ENCODE measurements around the gene KIF23. TPM values are rescaled to one million over a fixed set of nuclear protein-coding genes. Genes with fewer than 3 reads are reported as not detected.

KIF23 gene
- total and polyA plus RNA-seq, 2 of the 4 experiments (the other 2 are of a cell fraction), result 37.7 to 56.1 TPM

DNA sequence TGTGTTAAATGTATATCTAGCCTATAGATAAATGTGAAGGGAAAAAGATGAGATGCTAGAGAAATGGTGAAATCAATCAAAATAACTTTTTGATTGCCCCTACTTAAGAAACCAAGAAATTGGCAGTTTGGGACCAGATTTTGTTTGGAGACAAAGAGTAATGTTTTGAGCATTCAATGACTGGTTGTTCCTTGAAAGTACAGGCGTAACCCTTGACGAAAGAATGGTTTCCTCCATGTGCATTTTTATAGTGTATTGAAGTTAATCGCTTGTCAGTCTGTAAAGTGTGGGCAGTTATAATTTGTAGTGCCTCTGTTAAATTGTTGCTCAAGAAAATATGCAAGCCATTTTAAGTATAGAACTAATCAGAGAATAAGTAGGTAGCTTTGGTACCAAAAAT, 1.2 kb downstream of the KIF23 start:
- CTCF ChIA-PET, result no interaction called here

More for the DNA sequence above, 1.2 kb downstream of the KIF23 start:
- H2BK120ac ChIP-seq (ENCODE audit: low read depth, low read length), result peak overlapping the region; percentile 92
- DNase-seq (peak; percentile 33), ATAC-seq (ENCODE audit: low read depth) (no peak)
- peak overlapping the region; percentile 96 for H2BK15ac ChIP-seq (ENCODE audit: low read depth, low read length)
- H4K5ac ChIP-seq (ENCODE audit: low read depth, low read length), result peak overlapping the region; percentile 97; the same call in 1 of the 2 replicates
- H3K4me2 ChIP-seq (ENCODE audit: low read depth, low read length), result peak overlapping the region; percentile 98
- H3K27me3 ChIP-seq (ENCODE audit: control insufficient read depth, insufficient read depth, low read length), result no peaks in the 10 kb centered on the region
- peaks cover 12% of the 10 kb centered on the region for H3K9me1 ChIP-seq (ENCODE audit: insufficient read depth, low read length)
- in situ Hi-C loops (cut with MboI; ENCODE audit: low sequenced_read_pairs) (no loop called here), dilution Hi-C loops (cut with HindIII; ENCODE audit: low sequenced_read_pairs, unreplicated experiment) (no loop called here), intact Hi-C loops (cut with micrococcal nuclease) (loop anchor here (2.0 kb wide), 1 partner anchor 37 kb away; the partner anchor contains the start of gene RPLP1)
- peaks cover 35 to 63% of the 10 kb centered on the region in 2 experiments for H3K79me1 ChIP-seq (ENCODE audit: low read depth in 1 of 2, low read length in 2 of 2)
- peak overlapping the region; percentile 95 for H3K23ac ChIP-seq (ENCODE audit: low read depth, low read length)
- H2AK9ac ChIP-seq (replicated peaks; ENCODE audit: low read depth, low read length, poor library complexity), result no peak overlapping the region
- peaks cover 20% of the 10 kb centered on the region for H3K4me1 ChIP-seq (ENCODE audit: control insufficient read depth, insufficient read depth, low read length)
- H3K27ac ChIP-seq (ENCODE audit: insufficient read depth, low read length), result peak overlapping the region; percentile 100; the same call in 1 of the 2 replicates
- peak overlapping the region; percentile 97 for H3K56ac ChIP-seq (ENCODE audit: extremely low read depth, insufficient read depth, low read length)
- H3K36me3 ChIP-seq (ENCODE audit: control insufficient read depth, insufficient read depth, low read length), result no peaks in the 10 kb centered on the region; the same call in 1 of the 2 replicates
- no peak overlapping the region for H2AFZ ChIP-seq (replicated peaks; ENCODE audit: low read length, poor library complexity)
- BruUV-seq (replicated peaks), result TSS peak; percentile 74
- POLR2A ChIA-PET (ENCODE audit: unreplicated experiment), result interaction anchor here (0.6 kb wide), 2 partner anchors 44 to 253 kb away, joined by 3 to 5 read pairs; no protein-coding TSS in a partner anchor
- peak overlapping the region; percentile 88 for H2BK20ac ChIP-seq (ENCODE audit: low read depth, low read length)
- H2AK5ac ChIP-seq (ENCODE audit: low read depth, low read length), result peak overlapping the region; percentile 71
- peak overlapping the region; percentile 78; the same call in 1 of the 2 replicates for H3K4me3 ChIP-seq (ENCODE audit: insufficient read depth, low read depth, low read length)
- H3K4ac ChIP-seq (ENCODE audit: low read depth, low read length), result peak overlapping the region; percentile 85; the same call in 1 of the 2 replicates
- peaks cover 28% of the 10 kb centered on the region for H4K20me1 ChIP-seq (ENCODE audit: insufficient read depth, low read length)
- peak overlapping the region; percentile 91 to 94 for H4K8ac ChIP-seq (ENCODE audit: low read depth in 2 of 2, low read length in 2 of 2)
- H3K18ac ChIP-seq (ENCODE audit: low read depth, low read length), result peak overlapping the region; percentile 99
- 20% methylated on average over 3 of the region's 3 CpGs; no CpG with 5 or more reads in 1 of the 2 experiments for WGBS, 2 experiments (ENCODE audit: extremely low coverage in 2 of 2, insufficient read length in 1 of 2)
- peak overlapping the region; percentile 90 for H4K91ac ChIP-seq (ENCODE audit: insufficient read depth, low read depth, low read length)
- no peak for TF ChIP-seq NFE2L2 (IDR thresholded peaks at IDR 0.05; ENCODE audit: low read depth, low read length)
- no peak for TF ChIP-seq FOS (IDR thresholded peaks at IDR 0.05; ENCODE audit: low read depth, low read length)
- no peak for TF ChIP-seq RFX5 (IDR thresholded peaks at IDR 0.05; ENCODE audit: low read depth, low read length)
- TF ChIP-seq, protein P1, sequence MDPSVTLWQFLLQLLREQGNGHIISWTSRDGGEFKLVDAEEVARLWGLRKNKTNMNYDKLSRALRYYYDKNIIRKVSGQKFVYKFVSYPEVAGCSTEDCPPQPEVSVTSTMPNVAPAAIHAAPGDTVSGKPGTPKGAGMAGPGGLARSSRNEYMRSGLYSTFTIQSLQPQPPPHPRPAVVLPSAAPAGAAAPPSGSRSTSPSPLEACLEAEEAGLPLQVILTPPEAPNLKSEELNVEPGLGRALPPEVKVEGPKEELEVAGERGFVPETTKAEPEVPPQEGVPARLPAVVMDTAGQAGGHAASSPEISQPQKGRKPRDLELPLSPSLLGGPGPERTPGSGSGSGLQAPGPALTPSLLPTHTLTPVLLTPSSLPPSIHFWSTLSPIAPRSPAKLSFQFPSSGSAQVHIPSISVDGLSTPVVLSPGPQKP (IDR thresholded peaks at IDR 0.05; ENCODE audit: borderline replicate concordance, low read depth, low read length), result no peak
- no peak for TF ChIP-seq RAD21 (IDR thresholded peaks at IDR 0.05; ENCODE audit: low read length)
- TF ChIP-seq CEBPB (IDR thresholded peaks at IDR 0.05; ENCODE audit: low read depth, low read length), result no peak
- no peak for TF ChIP-seq BHLHE40 (IDR thresholded peaks at IDR 0.05; ENCODE audit: low read depth, low read length)
- TF ChIP-seq, protein P2, sequence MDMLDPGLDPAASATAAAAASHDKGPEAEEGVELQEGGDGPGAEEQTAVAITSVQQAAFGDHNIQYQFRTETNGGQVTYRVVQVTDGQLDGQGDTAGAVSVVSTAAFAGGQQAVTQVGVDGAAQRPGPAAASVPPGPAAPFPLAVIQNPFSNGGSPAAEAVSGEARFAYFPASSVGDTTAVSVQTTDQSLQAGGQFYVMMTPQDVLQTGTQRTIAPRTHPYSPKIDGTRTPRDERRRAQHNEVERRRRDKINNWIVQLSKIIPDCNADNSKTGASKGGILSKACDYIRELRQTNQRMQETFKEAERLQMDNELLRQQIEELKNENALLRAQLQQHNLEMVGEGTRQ (IDR thresholded peaks at IDR 0.05; ENCODE audit: low read depth, low read length), result no peak
- TF ChIP-seq, protein P3, sequence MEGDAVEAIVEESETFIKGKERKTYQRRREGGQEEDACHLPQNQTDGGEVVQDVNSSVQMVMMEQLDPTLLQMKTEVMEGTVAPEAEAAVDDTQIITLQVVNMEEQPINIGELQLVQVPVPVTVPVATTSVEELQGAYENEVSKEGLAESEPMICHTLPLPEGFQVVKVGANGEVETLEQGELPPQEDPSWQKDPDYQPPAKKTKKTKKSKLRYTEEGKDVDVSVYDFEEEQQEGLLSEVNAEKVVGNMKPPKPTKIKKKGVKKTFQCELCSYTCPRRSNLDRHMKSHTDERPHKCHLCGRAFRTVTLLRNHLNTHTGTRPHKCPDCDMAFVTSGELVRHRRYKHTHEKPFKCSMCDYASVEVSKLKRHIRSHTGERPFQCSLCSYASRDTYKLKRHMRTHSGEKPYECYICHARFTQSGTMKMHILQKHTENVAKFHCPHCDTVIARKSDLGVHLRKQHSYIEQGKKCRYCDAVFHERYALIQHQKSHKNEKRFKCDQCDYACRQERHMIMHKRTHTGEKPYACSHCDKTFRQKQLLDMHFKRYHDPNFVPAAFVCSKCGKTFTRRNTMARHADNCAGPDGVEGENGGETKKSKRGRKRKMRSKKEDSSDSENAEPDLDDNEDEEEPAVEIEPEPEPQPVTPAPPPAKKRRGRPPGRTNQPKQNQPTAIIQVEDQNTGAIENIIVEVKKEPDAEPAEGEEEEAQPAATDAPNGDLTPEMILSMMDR (conservative IDR thresholded peaks at IDR 0.05; ENCODE audit: low read depth, low read length), result no peak
- TF ChIP-seq RCOR1 (IDR thresholded peaks at IDR 0.05; ENCODE audit: insufficient replicate concordance, low read length), result no peak
- TF ChIP-seq MAFK (IDR thresholded peaks at IDR 0.05; ENCODE audit: low read depth, low read length), result no peak
- no peak for TF ChIP-seq MXI1 (IDR thresholded peaks at IDR 0.05; ENCODE audit: borderline replicate concordance, low read depth, low read length)
- no peak for TF ChIP-seq SMC3 (IDR thresholded peaks at IDR 0.05; ENCODE audit: low read depth, low read length)
- TF ChIP-seq CHD1 (IDR thresholded peaks at IDR 0.05; ENCODE audit: low read depth, low read length), result no peak
- no peak for TF ChIP-seq POLR2A (IDR thresholded peaks at IDR 0.05; ENCODE audit: low read depth, low read length)
- no peak for TF ChIP-seq MAZ (IDR thresholded peaks at IDR 0.05; ENCODE audit: borderline replicate concordance, low read depth, low read length)
- H3K9me3 ChIP-seq (ENCODE audit: control insufficient read depth, insufficient read depth, low read length), result no peaks in the 10 kb centered on the region
- peak overlapping the region; percentile 91; the same call in 1 of the 2 replicates for H3K9ac ChIP-seq (ENCODE audit: low read depth, low read length)
- peak overlapping the region; percentile 95 for H3K14ac ChIP-seq (replicated peaks; ENCODE audit: low read depth, low read length)
- peak overlapping the region; percentile 98 for H2BK5ac ChIP-seq (ENCODE audit: low read depth, low read length, poor library complexity, severe bottlenecking)

All from IMR-90 (cell line).